ENCODE data around the gene APRT. TPM values are rescaled to one million over a fixed set of nuclear protein-coding genes. Genes with fewer than 3 reads are reported as not detected.

APRT gene
- total and polyA plus RNA-seq, 9 donors, result 12.7 to 150 (median 74.1) TPM

DNA sequence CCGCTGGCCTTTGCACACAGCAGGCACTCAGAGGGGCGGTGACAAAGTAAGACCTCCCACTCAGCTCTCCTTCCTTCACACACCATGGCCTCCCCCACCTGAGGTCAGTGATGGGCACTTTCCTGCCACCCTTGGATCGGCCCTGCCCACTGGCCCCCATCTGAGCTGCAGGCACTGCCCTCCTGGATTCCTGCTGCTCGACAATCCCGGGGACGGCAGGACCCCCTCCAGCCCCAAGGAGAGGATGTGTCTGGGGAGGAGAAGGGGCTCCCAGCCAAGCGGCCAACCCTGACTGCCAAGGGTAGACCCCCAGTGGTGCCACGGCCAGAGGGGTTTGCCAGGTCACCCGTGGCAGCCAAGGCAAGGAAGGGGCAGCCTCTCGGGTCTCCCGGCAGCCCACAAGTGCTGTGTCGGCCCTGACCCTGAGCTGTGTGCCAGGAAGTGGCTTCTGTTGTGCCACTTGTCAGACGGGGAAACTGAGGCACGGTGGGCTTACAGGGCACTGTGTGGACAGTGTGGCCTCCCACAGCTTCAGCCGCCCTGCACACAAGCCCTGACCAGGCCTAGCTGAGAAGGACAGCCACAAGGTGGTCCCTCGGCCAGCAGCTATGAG, 49.4 kb downstream of the APRT start:
- intact Hi-C loops (cut with DNase I), result no loop called here
- Histone ChIP-seq H3K27ac (no peak overlapping the region), H3K4me1 (ENCODE audit: insufficient read depth) (peaks cover 10% of the 10 kb centered on the region), H3K9me3 (no peaks in the 10 kb centered on the region), H3K4me3 (no peak overlapping the region), H3K27me3 (no peaks in the 10 kb centered on the region), H3K36me3 (no peaks in the 10 kb centered on the region)
- WGBS, 3 donors, result 74 to 76% (median 76%) methylated on average over 16 of the region's 16 CpGs
- no peak for DNase-seq
- TF ChIP-seq, protein P1, sequence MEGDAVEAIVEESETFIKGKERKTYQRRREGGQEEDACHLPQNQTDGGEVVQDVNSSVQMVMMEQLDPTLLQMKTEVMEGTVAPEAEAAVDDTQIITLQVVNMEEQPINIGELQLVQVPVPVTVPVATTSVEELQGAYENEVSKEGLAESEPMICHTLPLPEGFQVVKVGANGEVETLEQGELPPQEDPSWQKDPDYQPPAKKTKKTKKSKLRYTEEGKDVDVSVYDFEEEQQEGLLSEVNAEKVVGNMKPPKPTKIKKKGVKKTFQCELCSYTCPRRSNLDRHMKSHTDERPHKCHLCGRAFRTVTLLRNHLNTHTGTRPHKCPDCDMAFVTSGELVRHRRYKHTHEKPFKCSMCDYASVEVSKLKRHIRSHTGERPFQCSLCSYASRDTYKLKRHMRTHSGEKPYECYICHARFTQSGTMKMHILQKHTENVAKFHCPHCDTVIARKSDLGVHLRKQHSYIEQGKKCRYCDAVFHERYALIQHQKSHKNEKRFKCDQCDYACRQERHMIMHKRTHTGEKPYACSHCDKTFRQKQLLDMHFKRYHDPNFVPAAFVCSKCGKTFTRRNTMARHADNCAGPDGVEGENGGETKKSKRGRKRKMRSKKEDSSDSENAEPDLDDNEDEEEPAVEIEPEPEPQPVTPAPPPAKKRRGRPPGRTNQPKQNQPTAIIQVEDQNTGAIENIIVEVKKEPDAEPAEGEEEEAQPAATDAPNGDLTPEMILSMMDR (IDR thresholded peaks at IDR 0.05), result no peak
- TF ChIP-seq EP300 (IDR thresholded peaks at IDR 0.05) (no peak), POLR2A (IDR thresholded peaks at IDR 0.05) (no peak)

DNA sequence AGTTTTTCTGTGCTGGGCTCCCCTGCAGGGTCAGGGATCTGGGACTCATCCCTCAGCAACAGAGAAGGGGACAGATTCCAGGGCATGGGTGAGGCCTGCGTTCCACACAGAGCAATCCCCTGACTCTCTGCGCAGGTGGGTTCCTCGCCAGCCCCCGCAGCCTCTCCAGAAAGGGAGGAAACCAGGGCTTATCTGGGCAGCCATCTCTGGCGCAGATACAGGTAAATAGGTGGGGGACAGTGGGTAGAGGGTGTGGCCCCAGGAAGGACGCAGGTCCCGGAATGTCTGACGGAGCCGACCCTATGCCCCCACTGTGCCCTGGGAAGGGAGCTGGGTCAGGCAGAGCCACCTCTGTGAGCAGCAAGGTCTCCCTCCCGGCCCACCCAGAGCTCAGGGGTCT, 49.9 kb downstream of the APRT start:
- peaks cover 10% of the 10 kb centered on the region for H3K4me1 ChIP-seq (ENCODE audit: insufficient read depth)
- H3K27ac ChIP-seq, result no peak overlapping the region
- no peaks in the 10 kb centered on the region for H3K9me3 ChIP-seq
- DNase-seq, result no peak
- WGBS, 3 donors, result 84 to 90% (median 85%) methylated on average over 7 to 10 of the region's 10 CpGs
- H3K27me3 ChIP-seq, result no peaks in the 10 kb centered on the region
- no peak overlapping the region for H3K4me3 ChIP-seq
- TF ChIP-seq, protein P1 (IDR thresholded peaks at IDR 0.05), result no peak
- TF ChIP-seq EP300 (IDR thresholded peaks at IDR 0.05) (no peak), POLR2A (IDR thresholded peaks at IDR 0.05) (no peak)
- no peaks in the 10 kb centered on the region for H3K36me3 ChIP-seq
- intact Hi-C loops (cut with DNase I), result no loop called here

DNA sequence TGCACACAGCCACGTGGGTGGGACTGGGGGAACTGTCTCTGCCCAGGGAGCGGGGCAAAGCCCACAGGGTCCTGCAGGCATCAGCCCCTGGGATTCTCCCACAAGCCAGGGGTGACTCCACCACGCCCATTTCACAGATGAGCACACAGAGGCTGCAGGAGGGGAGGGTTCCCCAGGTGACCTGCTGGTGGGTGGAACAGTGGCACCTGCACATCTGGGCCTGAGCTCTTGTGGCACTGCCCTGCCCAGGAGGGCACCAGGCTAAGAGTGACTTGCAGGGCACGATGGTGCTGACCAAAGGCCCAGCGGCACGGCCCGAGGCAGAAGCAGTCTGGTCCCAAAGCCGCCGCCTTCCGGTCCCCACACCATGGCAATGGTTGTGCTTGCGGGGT, 50.6 kb downstream of the APRT start:
- H3K36me3 ChIP-seq, result no peaks in the 10 kb centered on the region
- WGBS, 3 donors, result 85 to 92% (median 90%) methylated on average over 5 to 11 of the region's 11 CpGs
- H3K4me1 ChIP-seq (ENCODE audit: insufficient read depth), result peaks cover 10% of the 10 kb centered on the region
- TF ChIP-seq, protein P1 (IDR thresholded peaks at IDR 0.05), result no peak
- TF ChIP-seq EP300 (IDR thresholded peaks at IDR 0.05) (no peak), POLR2A (IDR thresholded peaks at IDR 0.05) (no peak)
- no peak overlapping the region for H3K27ac ChIP-seq
- intact Hi-C loops (cut with DNase I), result no loop called here
- no peaks in the 10 kb centered on the region for H3K9me3 ChIP-seq
- no peaks in the 10 kb centered on the region for H3K27me3 ChIP-seq
- DNase-seq, result no peak
- no peak overlapping the region for H3K4me3 ChIP-seq

DNA sequence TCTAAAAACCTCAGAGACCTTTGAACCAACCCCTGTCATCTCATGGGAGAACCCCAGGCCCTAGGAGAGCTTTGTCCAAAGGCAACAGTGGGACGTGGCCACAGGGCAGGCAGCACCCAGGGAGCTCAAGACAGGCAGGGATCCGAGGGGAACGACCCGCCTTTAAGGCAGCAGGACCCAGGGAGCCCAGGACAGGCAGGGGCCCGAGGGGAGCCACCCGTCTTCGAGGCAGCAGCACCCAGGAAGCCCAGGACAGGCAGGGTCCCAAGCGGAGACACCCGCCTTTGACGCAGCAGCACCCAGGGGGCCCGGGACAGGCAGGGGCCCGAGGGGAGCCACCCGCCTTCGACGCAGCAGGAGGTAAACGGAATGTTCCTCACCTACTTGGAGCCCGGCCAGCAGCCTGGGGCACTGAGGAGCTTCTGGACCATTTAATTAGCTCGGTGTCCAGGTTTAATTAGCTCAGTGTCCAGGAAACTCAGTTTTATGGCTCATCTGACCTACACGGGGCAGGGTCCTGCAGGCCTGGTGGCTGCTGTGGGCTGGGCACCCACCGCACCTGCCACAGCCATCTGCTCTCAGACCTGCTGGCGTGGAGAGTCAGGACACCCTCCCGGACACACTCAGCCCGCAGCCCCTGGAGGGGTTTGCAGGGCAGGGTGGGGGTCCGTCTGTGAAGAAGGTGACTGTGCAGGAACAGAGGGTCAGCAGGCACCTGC, 51.1 kb downstream of the APRT start:
- Histone ChIP-seq H3K4me3 (no peak overlapping the region), H3K27me3 (no peaks in the 10 kb centered on the region), H3K27ac (no peak overlapping the region), H3K36me3 (no peaks in the 10 kb centered on the region), H3K9me3 (no peaks in the 10 kb centered on the region), H3K4me1 (ENCODE audit: insufficient read depth) (peaks cover 10% of the 10 kb centered on the region)
- intact Hi-C loops (cut with DNase I), result no loop called here
- TF ChIP-seq, protein P1 (IDR thresholded peaks at IDR 0.05), result no peak
- no peak for TF ChIP-seq POLR2A (IDR thresholded peaks at IDR 0.05)
- no peak for TF ChIP-seq EP300 (IDR thresholded peaks at IDR 0.05)
- DNase-seq, result no peak
- 83 to 85% (median 84%) methylated on average over 21 to 24 of the region's 24 CpGs for WGBS, 3 donors
